Measurements from ENCODE around the gene ZNF805.

DNA sequence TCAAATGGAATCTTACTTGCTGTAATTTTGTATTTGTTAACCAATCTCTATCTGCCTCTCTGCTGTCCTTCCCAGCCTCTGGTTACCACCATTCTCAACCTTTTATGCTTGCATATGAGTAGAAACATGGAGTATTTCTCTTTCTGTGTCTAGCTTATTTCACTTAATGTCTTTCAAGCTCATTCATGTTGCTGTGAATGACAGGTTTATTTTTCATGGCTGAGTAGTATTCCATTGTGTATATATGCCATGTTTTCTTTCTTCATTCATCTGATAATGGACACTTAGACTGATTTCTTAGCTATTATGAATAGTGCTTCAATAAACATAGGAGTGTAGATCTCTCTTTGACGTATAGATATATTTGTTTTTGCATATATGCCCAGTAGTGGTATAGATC is 53.3 kb downstream of the ZNF805 start:
- TF ChIP-seq, protein P1, sequence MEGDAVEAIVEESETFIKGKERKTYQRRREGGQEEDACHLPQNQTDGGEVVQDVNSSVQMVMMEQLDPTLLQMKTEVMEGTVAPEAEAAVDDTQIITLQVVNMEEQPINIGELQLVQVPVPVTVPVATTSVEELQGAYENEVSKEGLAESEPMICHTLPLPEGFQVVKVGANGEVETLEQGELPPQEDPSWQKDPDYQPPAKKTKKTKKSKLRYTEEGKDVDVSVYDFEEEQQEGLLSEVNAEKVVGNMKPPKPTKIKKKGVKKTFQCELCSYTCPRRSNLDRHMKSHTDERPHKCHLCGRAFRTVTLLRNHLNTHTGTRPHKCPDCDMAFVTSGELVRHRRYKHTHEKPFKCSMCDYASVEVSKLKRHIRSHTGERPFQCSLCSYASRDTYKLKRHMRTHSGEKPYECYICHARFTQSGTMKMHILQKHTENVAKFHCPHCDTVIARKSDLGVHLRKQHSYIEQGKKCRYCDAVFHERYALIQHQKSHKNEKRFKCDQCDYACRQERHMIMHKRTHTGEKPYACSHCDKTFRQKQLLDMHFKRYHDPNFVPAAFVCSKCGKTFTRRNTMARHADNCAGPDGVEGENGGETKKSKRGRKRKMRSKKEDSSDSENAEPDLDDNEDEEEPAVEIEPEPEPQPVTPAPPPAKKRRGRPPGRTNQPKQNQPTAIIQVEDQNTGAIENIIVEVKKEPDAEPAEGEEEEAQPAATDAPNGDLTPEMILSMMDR (IDR thresholded peaks at IDR 0.05): no peak
- TF ChIP-seq POLR2A (IDR thresholded peaks at IDR 0.05): no peak
